ENCODE measurements around the gene TMPRSS7. TPM values are rescaled to one million over a fixed set of nuclear protein-coding genes. Genes with fewer than 3 reads are reported as not detected.

Gene TMPRSS7
- total RNA-seq, 1 experiment from 2014 or later = not detected

GRCh38 chr3:112020674-112021085 lies 13.9 kb upstream of the TMPRSS7 start:
- Histone ChIP-seq H3K27me3 (ENCODE audit: control insufficient read depth, insufficient read depth, low read length) (no peaks in the 10 kb centered on the region; the same call in 1 of the 2 replicates), H3K27ac (ENCODE audit: low read length) (no peak overlapping the region), H3K9me3 (ENCODE audit: control insufficient read depth, insufficient read depth, low read depth, low read length) (no peaks in the 10 kb centered on the region), H3K4me3 (ENCODE audit: low read depth in 2 of 2, low read length in 2 of 2) (no peak overlapping the region), H3K4me1 (ENCODE audit: control insufficient read depth, insufficient read depth, low read length) (no peaks in the 10 kb centered on the region), H3K36me3 (ENCODE audit: control insufficient read depth, insufficient read depth, low read length) (no peaks in the 10 kb centered on the region)
- in situ Hi-C loops (cut with HindIII; ENCODE audit: low pct_unique_long_range_greater_than_20kb, low sequenced_read_pairs) (no loop called here), intact Hi-C loops (cut with micrococcal nuclease; ENCODE audit: unreplicated experiment) (no loop called here)
- CTCF ChIA-PET = no interaction called here
- POLR2A ChIA-PET = no interaction called here
- TF ChIP-seq POLR2AphosphoS5 (IDR thresholded peaks at IDR 0.05; ENCODE audit: low read depth, low read length) = no peak
- no peak for DNase-seq (ENCODE audit: low read depth, low spot score)
- no TSS peak for BruUV-seq (replicated peaks)
- ATAC-seq = no peak

DNA sequence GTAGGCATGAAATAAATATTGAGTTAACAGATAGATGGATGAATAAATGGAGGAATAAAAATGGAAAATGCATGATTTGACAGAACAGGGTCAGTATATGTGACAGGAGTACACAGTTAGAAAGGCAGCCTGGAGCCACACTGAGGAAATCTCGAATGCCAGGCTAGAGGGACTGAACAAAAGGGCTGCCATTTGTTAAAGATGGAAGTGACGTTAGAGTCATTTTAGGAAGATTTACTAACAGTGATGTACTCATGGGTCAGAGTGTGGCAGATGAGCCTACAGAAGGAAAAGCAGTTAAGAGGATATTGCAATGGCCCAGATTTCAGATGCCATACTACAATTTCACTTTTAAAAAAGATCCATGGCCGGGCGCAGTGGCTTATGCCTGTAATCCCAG lies 7.4 kb upstream of the TMPRSS7 start:
- Histone ChIP-seq H3K9me3 (ENCODE audit: control insufficient read depth, insufficient read depth, low read depth, low read length) (no peaks in the 10 kb centered on the region), H3K27me3 (ENCODE audit: control insufficient read depth, insufficient read depth, low read length) (no peaks in the 10 kb centered on the region; the same call in none of the 2 replicates), H3K4me3 (ENCODE audit: low read depth in 2 of 2, low read length in 2 of 2) (no peak overlapping the region), H3K27ac (ENCODE audit: low read length) (no peak overlapping the region), H3K4me1 (ENCODE audit: control insufficient read depth, insufficient read depth, low read length) (no peaks in the 10 kb centered on the region), H3K36me3 (ENCODE audit: control insufficient read depth, insufficient read depth, low read length) (no peaks in the 10 kb centered on the region)
- CTCF ChIA-PET = no interaction called here
- no peak for TF ChIP-seq SIN3A (IDR thresholded peaks at IDR 0.05; ENCODE audit: borderline replicate concordance, insufficient read depth, low read depth, low read length)
- no peak for TF ChIP-seq TCF7L2 (IDR thresholded peaks at IDR 0.05; ENCODE audit: low read depth, low read length)
- DNase-seq (ENCODE audit: low read depth, low spot score) = no peak
- BruUV-seq (replicated peaks) = no TSS peak
- intact Hi-C loops (cut with micrococcal nuclease; ENCODE audit: unreplicated experiment) = no loop called here
- POLR2A ChIA-PET = no interaction called here
- in situ Hi-C loops (cut with HindIII; ENCODE audit: low pct_unique_long_range_greater_than_20kb, low sequenced_read_pairs) = no loop called here
- ATAC-seq = no peak

GRCh38 chr3:112027826-112028225 lies 6.7 kb upstream of the TMPRSS7 start:
- H3K4me1 ChIP-seq (ENCODE audit: control insufficient read depth, insufficient read depth, low read length) = no peaks in the 10 kb centered on the region
- DNase-seq (ENCODE audit: low read depth, low spot score) = no peak
- TF ChIP-seq, protein P1, sequence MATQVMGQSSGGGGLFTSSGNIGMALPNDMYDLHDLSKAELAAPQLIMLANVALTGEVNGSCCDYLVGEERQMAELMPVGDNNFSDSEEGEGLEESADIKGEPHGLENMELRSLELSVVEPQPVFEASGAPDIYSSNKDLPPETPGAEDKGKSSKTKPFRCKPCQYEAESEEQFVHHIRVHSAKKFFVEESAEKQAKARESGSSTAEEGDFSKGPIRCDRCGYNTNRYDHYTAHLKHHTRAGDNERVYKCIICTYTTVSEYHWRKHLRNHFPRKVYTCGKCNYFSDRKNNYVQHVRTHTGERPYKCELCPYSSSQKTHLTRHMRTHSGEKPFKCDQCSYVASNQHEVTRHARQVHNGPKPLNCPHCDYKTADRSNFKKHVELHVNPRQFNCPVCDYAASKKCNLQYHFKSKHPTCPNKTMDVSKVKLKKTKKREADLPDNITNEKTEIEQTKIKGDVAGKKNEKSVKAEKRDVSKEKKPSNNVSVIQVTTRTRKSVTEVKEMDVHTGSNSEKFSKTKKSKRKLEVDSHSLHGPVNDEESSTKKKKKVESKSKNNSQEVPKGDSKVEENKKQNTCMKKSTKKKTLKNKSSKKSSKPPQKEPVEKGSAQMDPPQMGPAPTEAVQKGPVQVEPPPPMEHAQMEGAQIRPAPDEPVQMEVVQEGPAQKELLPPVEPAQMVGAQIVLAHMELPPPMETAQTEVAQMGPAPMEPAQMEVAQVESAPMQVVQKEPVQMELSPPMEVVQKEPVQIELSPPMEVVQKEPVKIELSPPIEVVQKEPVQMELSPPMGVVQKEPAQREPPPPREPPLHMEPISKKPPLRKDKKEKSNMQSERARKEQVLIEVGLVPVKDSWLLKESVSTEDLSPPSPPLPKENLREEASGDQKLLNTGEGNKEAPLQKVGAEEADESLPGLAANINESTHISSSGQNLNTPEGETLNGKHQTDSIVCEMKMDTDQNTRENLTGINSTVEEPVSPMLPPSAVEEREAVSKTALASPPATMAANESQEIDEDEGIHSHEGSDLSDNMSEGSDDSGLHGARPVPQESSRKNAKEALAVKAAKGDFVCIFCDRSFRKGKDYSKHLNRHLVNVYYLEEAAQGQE (IDR thresholded peaks at IDR 0.05; ENCODE audit: insufficient read depth in 1 of 2, low read depth in 2 of 2, low read length in 1 of 2) = no peak
- no peak for TF ChIP-seq SIN3A (IDR thresholded peaks at IDR 0.05; ENCODE audit: borderline replicate concordance, insufficient read depth, low read depth, low read length)
- TF ChIP-seq TCF7L2 (IDR thresholded peaks at IDR 0.05; ENCODE audit: low read depth, low read length) = no peak
- no peak for TF ChIP-seq POLR2AphosphoS5 (IDR thresholded peaks at IDR 0.05; ENCODE audit: low read depth, low read length)
- TF ChIP-seq CTCF (IDR thresholded peaks at IDR 0.05) = no peak
- no peak for ATAC-seq
- no peaks in the 10 kb centered on the region; the same call in none of the 2 replicates for H3K27me3 ChIP-seq (ENCODE audit: control insufficient read depth, insufficient read depth, low read length)
- no peaks in the 10 kb centered on the region for H3K9me3 ChIP-seq (ENCODE audit: control insufficient read depth, insufficient read depth, low read depth, low read length)
- no peaks in the 10 kb centered on the region for H3K36me3 ChIP-seq (ENCODE audit: control insufficient read depth, insufficient read depth, low read length)
- POLR2A ChIA-PET = no interaction called here
- BruUV-seq (replicated peaks) = no TSS peak
- CTCF ChIA-PET = no interaction called here
- intact Hi-C loops (cut with micrococcal nuclease; ENCODE audit: unreplicated experiment) (no loop called here), in situ Hi-C loops (cut with HindIII; ENCODE audit: low pct_unique_long_range_greater_than_20kb, low sequenced_read_pairs) (no loop called here)
- H3K4me3 ChIP-seq (ENCODE audit: low read depth in 2 of 2, low read length in 2 of 2) = no peak overlapping the region
- no peak overlapping the region for H3K27ac ChIP-seq (ENCODE audit: low read length)
